Natural killer cell treated with Interleukin-12 subunit alpha and Interleukin-12 subunit beta and Interleukin-15 and Interleukin-18, amount 100 ng/mL, for 72 hours (primary cell): ENCODE data around the gene SNAPC3. TPM values are rescaled to one million over a fixed set of nuclear protein-coding genes. Genes with fewer than 3 reads are reported as not detected.
A peak's percentile ranks its signal among the peaks of the same experiment; 100 is the strongest.
"Not testable (repeated sequence)": the region's sequence is repeated elsewhere in the genome, so short reads cannot be mapped to it uniquely, and the experiment has no call there.

Experiments used
- ATAC-seq, 2 donors: fragments of 150-1000 bp; cut with Tn5 transposase in 1 of 2; sonication (Bioruptor Pico), chemical (Tn5 transposase) in 1 of 2; 2 replicates each; pipeline ENCODE4 v1.10.0; 2021
- DNase-seq: peaks from one replicate; pipeline ENCODE4 v3.0.0; 2022; ENCODE audit warnings: low spot score
- H3K27ac Mint-ChIP-seq, 2 donors: 1 replicate in 1 of 2; 2 replicates in 1 of 2; pipeline ENCODE4 v1.8.0; 2022; ENCODE audit warnings: mixed read lengths in 2 of 2, mild to moderate bottlenecking in 1 of 2, moderate library complexity in 1 of 2
- H3K27me3 Mint-ChIP-seq, 2 donors: 1 replicate in 1 of 2; 2 replicates in 1 of 2; pipeline ENCODE4 v1.8.0; 2022; ENCODE audit warnings: mixed read lengths in 2 of 2
- H3K36me3 Mint-ChIP-seq: one replicate; pipeline ENCODE4 v1.8.0; 2022; ENCODE audit warnings: mixed read lengths
- H3K4me1 Mint-ChIP-seq, 2 donors: 1 replicate in 1 of 2; 2 replicates in 1 of 2; pipeline ENCODE4 v1.8.0; 2022; ENCODE audit warnings: low read depth in 2 of 2, mixed read lengths in 2 of 2, mild to moderate bottlenecking in 1 of 2
- H3K4me3 Mint-ChIP-seq: one replicate; pipeline ENCODE4 v1.8.0; 2022; ENCODE audit warnings: mixed read lengths
- H3K9me3 Mint-ChIP-seq: 2 replicates; pipeline ENCODE4 v1.8.0; 2022; ENCODE audit warnings: mixed read lengths
- total RNA-seq, 2 donors: library from RNA; stranded (reverse); gene quantifications; one replicate each; pipeline ENCODE4 v1.2.3, GENCODE V29; 2022

Gene SNAPC3
- 10 to 100 TPM; 27.2 to 38.3 TPM for total RNA-seq

GRCh38 chr9:15422372-15423230 is at the start of gene SNAPC3:
TSS of gene SNAPC3 (plus strand) at chr9:15422876. CDS start at chr9:15422880, 4 bp downstream.
- H3K9me3 Mint-ChIP-seq, result no peaks in the 10 kb centered on the region
- ATAC-seq (peak; percentile 99 to 100), DNase-seq (peak; percentile 96)
- H3K27me3 Mint-ChIP-seq, result no peaks in the 10 kb centered on the region
- H3K4me1 Mint-ChIP-seq, result peaks cover 22 to 39% of the 10 kb centered on the region in 2 donors
- H3K4me3 Mint-ChIP-seq, result peak within 1 kb of the TSS; percentile 92
- peaks cover 18% of the 10 kb centered on the region for H3K36me3 Mint-ChIP-seq
- peak within 1 kb of the TSS; percentile 91 to 96 for H3K27ac Mint-ChIP-seq

GRCh38 chr9:15373881-15374280 is 48.8 kb upstream of the SNAPC3 start:
- Mint-ChIP-seq H3K4me1 (peaks cover 17 to 40% of the 10 kb centered on the region in 2 donors), H3K27me3 (no peaks in the 10 kb centered on the region), H3K4me3 (no peak overlapping the region), H3K9me3 (no peaks in the 10 kb centered on the region), H3K36me3 (no peaks in the 10 kb centered on the region), H3K27ac (peak overlapping the region in 1 of 2 donors; percentile 44)
- DNase-seq (no peak), ATAC-seq (no peak)

GRCh38 chr9:15374310-15374709 is 48.4 kb upstream of the SNAPC3 start:
- no peak for DNase-seq
- Mint-ChIP-seq H3K27me3 (peaks cover under 1 to 1% of the 10 kb centered on the region in 2 donors), H3K9me3 (no peaks in the 10 kb centered on the region), H3K4me1 (peaks cover 17 to 41% of the 10 kb centered on the region in 2 donors), H3K36me3 (no peaks in the 10 kb centered on the region), H3K27ac (no peak overlapping the region), H3K4me3 (no peak overlapping the region)
- no peak for ATAC-seq

DNA sequence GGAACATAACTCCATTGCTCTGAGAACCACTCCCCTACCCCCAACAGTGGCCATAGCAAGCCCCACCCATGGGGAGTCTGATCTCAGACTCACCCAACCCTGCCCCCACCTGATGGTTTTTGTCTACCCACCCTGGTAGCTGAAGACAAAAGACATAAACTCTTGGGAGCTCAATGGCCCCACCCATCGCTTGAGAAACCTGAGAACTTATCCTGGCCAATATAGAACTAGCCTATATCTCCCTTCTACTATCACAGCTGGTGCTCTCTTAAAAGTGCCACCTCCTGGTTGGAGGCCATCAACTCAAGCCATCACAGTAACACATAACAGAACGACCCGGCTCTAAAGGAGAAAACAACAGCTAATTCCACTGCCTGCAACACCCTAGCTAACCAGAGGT is 47.9 kb upstream of the SNAPC3 start:
- H3K27ac Mint-ChIP-seq, result no peak overlapping the region
- H3K4me3 Mint-ChIP-seq, result no peak overlapping the region
- DNase-seq, result no peak
- H3K9me3 Mint-ChIP-seq, result no peaks in the 10 kb centered on the region
- H3K36me3 Mint-ChIP-seq, result no peaks in the 10 kb centered on the region
- no peak for ATAC-seq
- peaks cover 17 to 43% of the 10 kb centered on the region in 2 donors for H3K4me1 Mint-ChIP-seq
- peaks cover 5 to 6% of the 10 kb centered on the region in 2 donors for H3K27me3 Mint-ChIP-seq

- DNase-seq (no peak), ATAC-seq (no peak)
- no peak overlapping the region for H3K4me3 Mint-ChIP-seq
- peaks cover 10 to 11% of the 10 kb centered on the region in 2 donors for H3K27me3 Mint-ChIP-seq
- H3K36me3 Mint-ChIP-seq, result no peaks in the 10 kb centered on the region
- H3K4me1 Mint-ChIP-seq, result peaks cover 15 to 33% of the 10 kb centered on the region in 2 donors
- H3K27ac Mint-ChIP-seq, result peak overlapping the region in 1 of 2 donors; percentile 18
- H3K9me3 Mint-ChIP-seq, result no peaks in the 10 kb centered on the region
Observed at GRCh38 chr9:15377625-15378540, 44.8 kb upstream of the SNAPC3 start.

DNA sequence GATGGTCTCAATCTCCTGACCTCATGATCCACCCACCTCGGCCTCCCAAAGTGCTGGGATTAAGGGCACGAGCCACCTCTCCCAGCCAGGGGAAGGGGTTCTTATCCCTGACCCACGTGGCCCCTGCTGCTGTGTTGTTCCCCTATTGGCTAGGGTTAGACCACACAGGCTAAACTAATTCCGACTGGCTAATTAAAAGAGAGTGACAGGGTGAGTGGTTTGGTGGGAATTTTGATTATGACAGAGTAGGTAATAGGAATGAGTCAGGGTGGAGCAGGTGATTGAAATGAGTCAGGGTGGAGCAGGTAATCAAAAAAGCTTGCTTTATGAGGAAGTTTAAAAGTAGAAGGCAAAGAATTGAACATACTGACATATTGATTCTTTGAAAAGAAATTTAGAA is 43.4 kb upstream of the SNAPC3 start:
- H3K4me3 Mint-ChIP-seq, ATAC-seq, H3K9me3 Mint-ChIP-seq, DNase-seq, H3K36me3 Mint-ChIP-seq: not testable (repeated sequence)
- Mint-ChIP-seq H3K27me3 (peaks cover 10 to 11% of the 10 kb centered on the region in 2 donors), H3K27ac (peak overlapping the region in 1 of 2 donors; percentile 12), H3K4me1 (peaks cover 11 to 21% of the 10 kb centered on the region in 2 donors)

DNA sequence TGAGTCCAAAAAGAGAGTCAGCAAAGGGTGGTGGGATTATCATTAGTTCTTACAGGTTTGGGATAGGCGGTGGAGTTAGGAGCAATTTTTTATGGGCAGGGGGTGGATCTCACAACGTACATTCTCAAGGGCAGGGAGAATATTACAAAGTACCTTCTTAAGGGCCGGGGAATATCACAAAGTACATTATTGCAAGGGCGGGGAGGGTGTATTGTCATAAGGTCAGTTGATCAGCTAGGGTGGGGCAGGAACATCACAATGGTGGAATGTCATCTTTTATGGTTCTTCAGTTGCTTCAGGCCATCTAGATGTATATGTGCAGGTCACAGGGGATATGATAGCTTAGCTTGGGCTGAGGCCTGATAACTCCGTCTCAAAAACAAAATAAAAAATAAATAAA is 42.8 kb upstream of the SNAPC3 start:
- Mint-ChIP-seq H3K27ac (peak overlapping the region in 1 of 2 donors; percentile 12), H3K4me1 (peaks cover 11 to 19% of the 10 kb centered on the region in 2 donors), H3K27me3 (peaks cover 10 to 11% of the 10 kb centered on the region in 2 donors)
- H3K9me3 Mint-ChIP-seq, ATAC-seq, H3K4me3 Mint-ChIP-seq, H3K36me3 Mint-ChIP-seq, DNase-seq: not testable (repeated sequence)

DNA sequence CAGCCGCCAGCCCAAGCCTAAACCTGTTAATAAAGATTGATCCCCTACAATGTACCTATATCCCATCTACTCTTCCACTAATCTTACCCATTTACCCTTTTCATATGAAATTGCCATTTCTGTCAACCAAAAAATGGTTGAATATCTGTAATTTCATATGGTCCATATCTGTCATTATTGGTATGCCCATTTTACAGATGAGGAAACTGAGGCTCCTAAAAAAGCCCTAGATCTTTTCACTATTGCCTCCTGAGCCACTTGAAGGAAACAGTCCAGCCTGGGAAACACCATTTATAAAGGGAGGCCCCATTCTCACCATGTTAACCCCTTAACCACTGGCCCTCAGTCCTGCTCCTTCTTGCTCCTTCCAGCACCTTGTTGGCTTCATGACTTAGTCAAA is 41.2 kb upstream of the SNAPC3 start:
- DNase-seq (no peak), ATAC-seq (no peak)
- Mint-ChIP-seq H3K4me1 (peaks cover 11 to 15% of the 10 kb centered on the region in 2 donors), H3K9me3 (no peaks in the 10 kb centered on the region), H3K27ac (no peak overlapping the region), H3K4me3 (no peak overlapping the region), H3K27me3 (peaks cover 10 to 11% of the 10 kb centered on the region in 2 donors), H3K36me3 (no peaks in the 10 kb centered on the region)

DNA sequence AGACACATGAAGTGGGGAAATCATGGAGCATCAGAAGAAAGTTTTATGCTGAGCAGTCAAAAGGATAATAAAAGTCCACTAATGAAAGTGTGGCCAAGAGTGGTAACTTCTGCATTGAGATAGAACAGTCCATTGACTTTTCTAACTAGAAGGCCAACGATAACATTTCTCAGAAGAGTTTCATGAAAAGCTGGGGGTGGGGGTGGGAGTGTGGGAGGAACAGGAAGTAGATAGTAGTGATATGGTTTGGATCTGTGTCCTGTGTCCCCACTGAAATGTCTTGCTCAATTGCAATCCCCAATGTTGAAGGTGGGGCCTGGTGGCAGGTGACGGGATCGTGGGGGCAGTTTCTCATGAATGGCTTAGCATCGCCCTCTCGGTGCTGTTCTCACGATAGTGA is 36.2 kb upstream of the SNAPC3 start:
- H3K4me3 Mint-ChIP-seq, result no peak overlapping the region
- ATAC-seq (no peak), DNase-seq (no peak)
- no peaks in the 10 kb centered on the region for H3K4me1 Mint-ChIP-seq
- H3K36me3 Mint-ChIP-seq, result no peaks in the 10 kb centered on the region
- H3K9me3 Mint-ChIP-seq, result no peaks in the 10 kb centered on the region
- peaks cover under 1 to 3% of the 10 kb centered on the region in 2 donors for H3K27me3 Mint-ChIP-seq
- no peak overlapping the region for H3K27ac Mint-ChIP-seq

- no peak overlapping the region for H3K27ac Mint-ChIP-seq
- no peaks in the 10 kb centered on the region for H3K36me3 Mint-ChIP-seq
- H3K9me3 Mint-ChIP-seq, result no peaks in the 10 kb centered on the region
- H3K4me3 Mint-ChIP-seq, result no peak overlapping the region
- ATAC-seq, result no peak
- no peaks in the 10 kb centered on the region for H3K27me3 Mint-ChIP-seq
- no peak for DNase-seq
- H3K4me1 Mint-ChIP-seq, result no peaks in the 10 kb centered on the region
Observed at GRCh38 chr9:15389173-15389572, 33.5 kb upstream of the SNAPC3 start.

GRCh38 chr9:15389631-15390030 is 33.0 kb upstream of the SNAPC3 start:
- ATAC-seq (no peak), DNase-seq (no peak)
- H3K27me3 Mint-ChIP-seq, result no peaks in the 10 kb centered on the region
- no peaks in the 10 kb centered on the region for H3K9me3 Mint-ChIP-seq
- no peak overlapping the region for H3K4me3 Mint-ChIP-seq
- no peak overlapping the region for H3K27ac Mint-ChIP-seq
- no peaks in the 10 kb centered on the region for H3K36me3 Mint-ChIP-seq
- no peaks in the 10 kb centered on the region for H3K4me1 Mint-ChIP-seq

- H3K27ac Mint-ChIP-seq, result no peak overlapping the region
- no peaks in the 10 kb centered on the region for H3K9me3 Mint-ChIP-seq
- no peaks in the 10 kb centered on the region for H3K36me3 Mint-ChIP-seq
- no peak overlapping the region for H3K4me3 Mint-ChIP-seq
- no peaks in the 10 kb centered on the region for H3K27me3 Mint-ChIP-seq
- DNase-seq (no peak), ATAC-seq (no peak)
- H3K4me1 Mint-ChIP-seq, result no peaks in the 10 kb centered on the region
Observed at GRCh38 chr9:15390201-15390600, 32.5 kb upstream of the SNAPC3 start.

DNA sequence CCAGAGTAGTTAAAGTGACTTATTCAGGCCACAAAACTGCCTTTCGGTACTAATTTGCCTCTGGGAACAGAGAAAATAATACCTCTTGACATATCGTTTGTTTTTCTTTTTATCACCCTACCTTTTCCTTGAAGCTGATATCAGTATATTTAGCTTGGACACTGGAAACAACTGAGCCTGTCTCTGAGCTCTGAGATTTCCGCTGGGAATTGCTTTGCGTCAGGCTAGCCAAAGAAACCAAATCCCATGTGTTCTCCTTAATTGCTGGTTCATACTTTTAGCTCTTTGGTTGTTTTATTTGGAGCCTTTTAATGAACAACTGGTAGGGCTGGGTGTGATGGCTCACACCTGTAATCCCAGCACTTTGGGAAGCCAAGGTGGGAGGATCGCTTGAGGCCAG is 30.3 kb upstream of the SNAPC3 start:
- no peaks in the 10 kb centered on the region for H3K27me3 Mint-ChIP-seq
- no peaks in the 10 kb centered on the region for H3K36me3 Mint-ChIP-seq
- no peaks in the 10 kb centered on the region for H3K4me1 Mint-ChIP-seq
- H3K9me3 Mint-ChIP-seq, result no peaks in the 10 kb centered on the region
- DNase-seq (no peak), ATAC-seq (no peak)
- H3K4me3 Mint-ChIP-seq, result no peak overlapping the region
- H3K27ac Mint-ChIP-seq, result no peak overlapping the region
